Colonic mucosa (tissue), 4 donors: ENCODE data around the gene ACSS1. TPM values are rescaled to one million over a fixed set of nuclear protein-coding genes. Genes with fewer than 3 reads are reported as not detected.

Experiments used
- DNase-seq: peaks from one replicate; pipeline ENCODE4 v3.0.0-alpha.2; 2020
- H3K27ac ChIP-seq: fragments of 200-600 bp; one replicate; pipeline ENCODE4 v1.8.0; 2021
- H3K27me3 ChIP-seq: fragments of 200-600 bp; one replicate; pipeline ENCODE4 v1.8.0; 2021
- H3K36me3 ChIP-seq: fragments of 200-600 bp; one replicate; pipeline ENCODE4 v1.8.0; 2021
- H3K4me1 ChIP-seq: fragments of 200-600 bp; one replicate; pipeline ENCODE4 v1.8.0; 2021; ENCODE audit warnings: mild to moderate bottlenecking
- H3K4me3 ChIP-seq: fragments of 200-600 bp; one replicate; pipeline ENCODE4 v1.8.0; 2021
- H3K9ac ChIP-seq, 2 donors: one replicate each; pipeline ENCODE4 v1.7.0; 2013; ENCODE audit warnings: control low read depth in 2 of 2, low read depth in 2 of 2, low read length in 2 of 2
- H3K9me3 ChIP-seq: fragments of 200-600 bp; one replicate; pipeline ENCODE4 v1.8.0; 2021
- CTCF ChIP-seq: fragments of 200-600 bp; IDR thresholded peaks from one replicate; pipeline ENCODE4 v1.8.0; 2022; ENCODE audit warnings: antibody characterized with exemption, mild to moderate bottlenecking
- intact Hi-C: fragments of 100-400 bp; cut with DNase I; formaldehyde crosslinking; loops from one replicate; pipeline ENCODE4 v1.14.1; 2022
- total RNA-seq, 2 donors: library from RNA; stranded (reverse); fragmentation: NEBNext Ultra II Directional in 1 of 2; extraction: Animal tissue kit (Norgen Biotek cat#: 25700) in 1 of 2; gene quantifications; one replicate each; pipeline ENCODE4 v1.2.1, GENCODE V29; 2021
- donor health status: healthy.
- donor health status: DM: no; HTN: no; CAD: no.
- donor health status: DM: no; HTN: no; CAD: no.

The ACSS1 gene
- total RNA-seq, 2 donors from 2014 or later = 29.0 to 32.0 TPM

GRCh38 chr20:24963672-24964505 is 94.0 kb downstream of the ACSS1 start:
- intact Hi-C loops = no loop called here
- DNase-seq = no peak
- Histone ChIP-seq H3K27me3 (no peaks in the 10 kb centered on the region), H3K9ac (no peak overlapping the region), H3K36me3 (no peaks in the 10 kb centered on the region), H3K9me3 (no peaks in the 10 kb centered on the region), H3K27ac (no peak overlapping the region), H3K4me1 (no peaks in the 10 kb centered on the region), H3K4me3 (no peak overlapping the region)
- TF ChIP-seq CTCF = no peak

GRCh38 chr20:24962510-24962909 is 95.4 kb downstream of the ACSS1 start:
- H3K9me3 ChIP-seq = no peaks in the 10 kb centered on the region
- no peak overlapping the region for H3K4me3 ChIP-seq
- intact Hi-C loops = no loop called here

GRCh38 chr20:24962182-24962492 is 95.8 kb downstream of the ACSS1 start:
- Histone ChIP-seq H3K27ac (no peak overlapping the region), H3K9me3 (no peaks in the 10 kb centered on the region), H3K9ac (no peak overlapping the region), H3K4me3 (no peak overlapping the region), H3K27me3 (no peaks in the 10 kb centered on the region), H3K4me1 (no peaks in the 10 kb centered on the region), H3K36me3 (no peaks in the 10 kb centered on the region)
- intact Hi-C loops = no loop called here
- no peak for DNase-seq
- no peak for TF ChIP-seq CTCF

More at GRCh38 chr20:24962510-24962909, 95.4 kb downstream of the ACSS1 start:
- Histone ChIP-seq H3K4me1 (no peaks in the 10 kb centered on the region), H3K9ac (no peak overlapping the region), H3K27me3 (no peaks in the 10 kb centered on the region), H3K27ac (no peak overlapping the region), H3K36me3 (no peaks in the 10 kb centered on the region)
- TF ChIP-seq CTCF = no peak
- DNase-seq = no peak

- intact Hi-C loops = no loop called here
- no peak overlapping the region for H3K4me3 ChIP-seq
Observed at GRCh38 chr20:24961384-24962181, 96.4 kb downstream of the ACSS1 start.

GRCh38 chr20:24960861-24961260 is 97.1 kb downstream of the ACSS1 start:
- Histone ChIP-seq H3K27ac (no peak overlapping the region), H3K9me3 (no peaks in the 10 kb centered on the region), H3K27me3 (no peaks in the 10 kb centered on the region), H3K4me1 (no peaks in the 10 kb centered on the region), H3K36me3 (no peaks in the 10 kb centered on the region), H3K4me3 (no peak overlapping the region), H3K9ac (no peak overlapping the region)
- TF ChIP-seq CTCF = no peak
- DNase-seq = no peak
- intact Hi-C loops = no loop called here

More at GRCh38 chr20:24961384-24962181, 96.4 kb downstream of the ACSS1 start:
- DNase-seq = no peak
- H3K9me3 ChIP-seq = no peaks in the 10 kb centered on the region
- H3K4me1 ChIP-seq = no peaks in the 10 kb centered on the region
- H3K9ac ChIP-seq = no peak overlapping the region
- H3K36me3 ChIP-seq = no peaks in the 10 kb centered on the region
- H3K27ac ChIP-seq = no peak overlapping the region
- no peak for TF ChIP-seq CTCF
- H3K27me3 ChIP-seq = no peaks in the 10 kb centered on the region
